Loucy (cell line): ENCODE measurements around the gene TNRC6B.

Source experiments
- CTCF ChIP-seq: fragments of 200-600 bp; sonication (generic); conservative IDR thresholded peaks from 2 replicates; pipeline ENCODE4 v1.5.1; 2014; ENCODE audit warnings: mild to moderate bottlenecking, antibody characterized with exemption, low read length
- EZH2phosphoT487 ChIP-seq: fragments of 200-600 bp; IDR thresholded peaks from 2 replicates; pipeline ENCODE4 v1.6.1; 2018; ENCODE audit warnings: antibody characterized with exemption, mild to moderate bottlenecking, moderate library complexity, borderline replicate concordance

GRCh38 chr22:40199223-40199622 lies 21.5 kb downstream of the TNRC6B start:
- TF ChIP-seq CTCF (no peak), EZH2phosphoT487 (no peak)
